Nephron (organoid): Measurements from ENCODE around the gene RSRC1.

ENCODE experiments used
- H3K27ac Mint-ChIP-seq, 3 experiments: 2 replicates each; pipeline ENCODE4 v1.8.0; 2020; ENCODE audit warnings: mixed read lengths in 3 of 3, mild to moderate bottlenecking in 2 of 3, moderate library complexity in 1 of 3
- H3K27me3 Mint-ChIP-seq: 2 replicates; pipeline ENCODE4 v1.8.0; 2021; ENCODE audit warnings: low read depth, mild to moderate bottlenecking, moderate library complexity, mixed read lengths
- H3K36me3 Mint-ChIP-seq: 2 replicates; pipeline ENCODE4 v1.8.0; 2020; ENCODE audit warnings: low read depth, mixed read lengths
- H3K4me1 Mint-ChIP-seq: 2 replicates; pipeline ENCODE4 v1.8.0; 2020; ENCODE audit warnings: mixed read lengths
- H3K4me3 Mint-ChIP-seq, 3 experiments: 2 replicates each; pipeline ENCODE4 v1.8.0; 2020; ENCODE audit warnings: mild to moderate bottlenecking in 3 of 3, mixed read lengths in 3 of 3, moderate library complexity in 2 of 3
- H3K9me3 Mint-ChIP-seq: 2 replicates; pipeline ENCODE4 v1.8.0; 2020; ENCODE audit warnings: mixed read lengths
- CTCF ChIP-seq, 3 experiments: fragments of 200-600 bp; sonication (generic); IDR thresholded peaks; one replicate each; pipeline ENCODE4 v1.5.0; 2021; ENCODE audit warnings: antibody characterized with exemption in 3 of 3; ENCODE audit not compliant: unreplicated experiment in 3 of 3

RSRC1 gene

GRCh38 chr3:158418035-158418434, 308.1 kb downstream of the RSRC1 start:
- Mint-ChIP-seq H3K4me3 (no peak overlapping the region), H3K27me3 (no peaks in the 10 kb centered on the region), H3K27ac (no peak overlapping the region), H3K4me1 (no peaks in the 10 kb centered on the region), H3K9me3 (peaks cover 8% of the 10 kb centered on the region), H3K36me3 (peaks cover 2% of the 10 kb centered on the region)
- TF ChIP-seq CTCF (IDR thresholded peaks at IDR 0.05; ENCODE audit: unreplicated experiment in 3 of 3), result no peak

- H3K9me3 Mint-ChIP-seq, result peaks cover 6% of the 10 kb centered on the region
- TF ChIP-seq CTCF (IDR thresholded peaks at IDR 0.05; ENCODE audit: unreplicated experiment in 3 of 3), result no peak
- H3K27me3 Mint-ChIP-seq, result no peaks in the 10 kb centered on the region
- no peaks in the 10 kb centered on the region for H3K36me3 Mint-ChIP-seq
- H3K4me3 Mint-ChIP-seq, result no peak overlapping the region
- no peak overlapping the region for H3K27ac Mint-ChIP-seq
- H3K4me1 Mint-ChIP-seq, result no peaks in the 10 kb centered on the region
Measured at GRCh38 chr3:158419820-158420653, 310.1 kb downstream of the RSRC1 start.

GRCh38 chr3:158420654-158421396, 310.9 kb downstream of the RSRC1 start:
- no peak for TF ChIP-seq CTCF (IDR thresholded peaks at IDR 0.05; ENCODE audit: unreplicated experiment in 3 of 3)
- Mint-ChIP-seq H3K9me3 (peaks cover 6% of the 10 kb centered on the region), H3K27me3 (no peaks in the 10 kb centered on the region), H3K4me3 (no peak overlapping the region), H3K27ac (no peak overlapping the region), H3K36me3 (no peaks in the 10 kb centered on the region), H3K4me1 (no peaks in the 10 kb centered on the region)

- H3K27ac Mint-ChIP-seq, result no peak overlapping the region
- H3K4me3 Mint-ChIP-seq, result no peak overlapping the region
- no peak for TF ChIP-seq CTCF (IDR thresholded peaks at IDR 0.05; ENCODE audit: unreplicated experiment in 3 of 3)
- no peaks in the 10 kb centered on the region for H3K9me3 Mint-ChIP-seq
- H3K27me3 Mint-ChIP-seq, result no peaks in the 10 kb centered on the region
- no peaks in the 10 kb centered on the region for H3K4me1 Mint-ChIP-seq
- no peaks in the 10 kb centered on the region for H3K36me3 Mint-ChIP-seq
Measured at GRCh38 chr3:158430448-158430847, 320.6 kb downstream of the RSRC1 start.

GRCh38 chr3:158430968-158431367, 321.1 kb downstream of the RSRC1 start:
- TF ChIP-seq CTCF (IDR thresholded peaks at IDR 0.05; ENCODE audit: unreplicated experiment in 3 of 3), result no peak
- Mint-ChIP-seq H3K27me3 (no peaks in the 10 kb centered on the region), H3K27ac (no peak overlapping the region), H3K4me1 (no peaks in the 10 kb centered on the region), H3K9me3 (no peaks in the 10 kb centered on the region), H3K36me3 (no peaks in the 10 kb centered on the region), H3K4me3 (no peak overlapping the region)
